Left colon (tissue), 2 donors: ENCODE data around the gene XPO5. TPM values are rescaled to one million over a fixed set of nuclear protein-coding genes. Genes with fewer than 3 reads are reported as not detected.

ENCODE experiments used
- ATAC-seq: fragments of 200-7000 bp; cut with Tn5 transposase; one replicate; pipeline ENCODE4 v1.9.1; 2020; ENCODE audit warnings: mild to moderate bottlenecking, moderate library complexity
- DNase-seq, 2 donors: peaks; one replicate each; pipeline ENCODE4 v3.0.0-alpha.2; 2020
- intact Hi-C, 2 donors: fragments of 100-400 bp; cut with DNase I in 1 of 2; cut with micrococcal nuclease in 1 of 2; formaldehyde crosslinking; loops; one replicate each; pipeline versions ENCODE4 v1.11.2 to v1.14.0; 2022; cut with DNase I, micrococcal nuclease
- long read RNA-seq: library from polyadenylated mRNA; unstranded; transcript quantifications from one replicate; pipeline ENCODE4 v2.0.0, GENCODE V29; 2021
- total RNA-seq, 2 donors: library from RNA; stranded (reverse); fragmentation: NEBNext Ultra II Directional; extraction: Animal tissue kit (Norgen Biotek cat#: 25700); gene quantifications; one replicate each; pipeline ENCODE4 v1.2.1, GENCODE V29; 2021
- donor health status: DM: no; HTN: no; CAD: no.
- donor health status: DM: yes; HTN: yes; CAD: no.

Gene XPO5
- 10 to 100 TPM; 20.0 to 23.2 TPM for total RNA-seq
- long read RNA-seq, full-length matches to known transcripts, result 4 of 14 reads
- long read RNA-seq, partial matches to known transcripts, result 7 of 14 reads
- long read RNA-seq, other reads (novel, unspliced or antisense), result 3 of 14 reads

DNA sequence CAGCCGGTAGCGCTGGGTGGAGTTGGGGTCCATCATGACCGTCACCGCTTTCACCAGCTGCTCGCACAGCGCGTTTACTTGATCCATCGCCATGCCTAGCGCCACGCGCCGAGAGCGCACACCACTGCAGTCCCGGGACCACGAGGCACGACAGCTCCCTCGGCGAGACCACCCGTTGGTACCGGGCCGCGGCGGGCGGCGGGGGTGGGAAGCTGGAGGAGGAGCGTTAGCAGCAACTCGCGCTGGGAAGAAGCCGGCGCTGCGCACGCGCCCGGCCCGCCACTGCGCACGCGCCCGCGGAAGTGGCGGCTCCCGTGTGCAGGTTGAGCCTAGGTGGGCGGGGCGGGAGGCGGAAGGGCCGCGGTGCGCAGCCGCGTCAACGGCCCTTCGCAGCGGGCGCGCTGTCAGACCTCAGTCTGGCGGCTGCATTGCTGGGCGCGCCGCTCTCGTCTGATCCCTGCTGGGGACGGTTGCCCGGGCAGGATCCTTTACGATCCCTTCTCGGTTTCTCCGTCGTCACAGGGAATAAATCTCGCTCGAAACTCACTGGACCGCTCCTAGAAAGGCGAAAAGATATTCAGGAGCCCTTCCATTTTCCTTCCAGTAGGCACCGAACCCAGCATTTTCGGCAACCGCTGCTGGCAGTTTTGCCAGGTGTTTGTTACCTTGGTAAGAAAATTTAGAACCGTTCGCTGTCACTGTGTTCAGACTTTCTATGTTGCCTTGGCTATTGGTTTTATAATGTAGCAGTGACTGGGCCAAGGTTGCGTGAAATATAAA, at the start of gene XPO5, which contains the start of gene POLH:
TSS of gene XPO5 (minus strand) at position 267 of the 780 bp plus-strand sequence. CDS start at position 93, 174 bp downstream.
TSS of gene POLH (plus strand) at position 414 of the 780 bp plus-strand sequence. CDS start 6,135 bp downstream, outside the sequence.
- DNase-seq (peak; percentile 89 to 95), ATAC-seq (peak; percentile 97)
- intact Hi-C loops, result no loop called here

DNA sequence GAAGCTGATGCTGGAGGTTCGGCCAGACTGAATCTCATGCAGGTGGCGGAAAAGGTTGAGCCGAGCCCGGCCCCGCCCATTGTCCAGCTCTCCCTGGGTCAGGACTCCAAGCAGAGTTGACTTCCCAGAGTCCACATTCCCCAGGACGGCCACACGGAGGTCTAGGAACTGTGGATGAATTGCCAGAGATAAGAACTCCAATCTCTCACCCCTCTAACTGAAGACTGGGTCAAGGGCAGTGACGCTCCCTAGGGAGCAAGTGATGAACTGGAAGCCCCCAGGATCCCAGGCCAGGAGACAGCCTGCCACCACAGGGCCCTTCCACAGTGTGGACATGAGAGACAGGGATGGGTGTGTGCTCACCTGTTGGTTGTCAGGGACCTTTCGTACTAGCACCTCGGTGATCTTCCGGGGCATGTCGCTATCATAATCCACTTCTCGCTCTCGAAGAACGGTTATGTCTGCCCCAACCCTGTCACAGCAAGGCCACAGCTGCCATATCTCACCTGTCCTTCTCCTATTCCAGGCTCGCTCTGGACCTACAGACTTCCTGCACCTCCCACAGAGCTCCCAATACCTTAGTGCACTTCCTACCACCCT, 49.7 kb upstream of the XPO5 start:
- intact Hi-C loops, result no loop called here
- ATAC-seq (no peak), DNase-seq (no peak)

DNA sequence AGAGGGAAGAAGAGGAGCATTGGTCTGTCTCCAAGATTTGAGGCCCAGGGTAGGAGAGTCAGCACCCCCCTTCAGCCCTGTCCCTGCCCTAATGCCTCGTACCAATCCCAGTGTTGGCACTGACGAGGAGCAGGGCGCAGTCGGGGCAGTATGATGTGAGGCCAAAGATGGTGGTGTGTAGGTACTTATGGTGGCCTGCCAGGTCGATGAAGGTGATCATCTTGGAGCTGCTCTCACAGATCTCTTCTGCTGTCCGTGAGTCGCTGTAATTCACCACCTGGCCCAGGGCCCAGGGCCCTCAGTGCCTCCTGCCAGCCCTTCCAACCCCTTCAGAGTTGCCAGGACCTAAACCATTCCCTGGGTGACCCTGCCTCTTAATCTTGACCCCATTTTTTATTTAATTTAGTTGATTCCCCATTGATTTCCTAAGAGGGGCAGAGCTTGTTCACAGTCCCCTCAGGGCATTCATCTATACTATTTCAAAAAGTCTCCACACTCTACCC, 49.0 kb upstream of the XPO5 start:
- DNase-seq, result no peak
- no peak for ATAC-seq
- intact Hi-C loops, result no loop called here

DNA sequence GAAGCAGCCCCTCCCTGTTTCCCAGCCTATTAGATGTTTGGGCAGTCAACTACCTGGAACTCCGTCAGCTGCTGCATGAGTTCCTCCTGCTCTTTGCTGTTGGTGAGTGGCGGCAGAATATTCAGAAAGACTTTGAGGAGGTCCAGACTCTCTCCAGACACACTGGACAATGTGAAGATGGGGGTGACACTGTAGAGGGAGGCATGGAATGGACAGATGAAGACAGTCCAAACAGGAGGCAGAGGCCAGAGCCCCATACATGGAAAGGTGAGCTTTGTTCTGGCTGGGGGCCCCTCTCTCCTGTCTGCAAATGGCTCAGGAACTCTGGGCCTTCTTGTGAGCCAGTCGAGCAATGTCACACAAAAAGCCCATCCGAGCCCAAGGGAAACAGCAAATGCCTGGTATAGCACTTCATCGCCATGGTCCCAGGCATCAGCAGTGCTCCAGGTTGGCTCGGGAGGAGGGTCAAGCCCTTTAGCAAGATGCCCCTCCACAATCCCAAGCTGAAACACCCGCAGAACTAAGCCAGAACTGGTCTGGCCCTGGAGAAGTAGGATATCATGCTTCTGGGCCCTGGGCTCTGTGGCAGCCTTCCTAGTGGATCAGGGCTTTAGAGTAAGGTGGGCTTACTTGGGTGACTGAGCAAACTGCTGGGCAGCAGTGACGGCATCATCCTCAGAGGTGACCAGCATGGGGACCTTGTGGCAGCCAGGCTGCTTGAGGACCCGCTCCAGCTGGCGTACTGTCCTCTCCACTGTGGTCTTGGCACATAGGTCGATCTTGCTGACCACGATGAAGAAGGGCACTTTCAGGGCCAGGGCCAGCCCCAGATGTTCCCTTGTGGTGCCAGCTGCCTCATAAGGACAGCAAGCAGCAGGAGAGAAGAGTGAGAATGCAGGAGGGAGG, 48.3 kb upstream of the XPO5 start:
- ATAC-seq (no peak), DNase-seq (no peak)
- intact Hi-C loops, result no loop called here

DNA sequence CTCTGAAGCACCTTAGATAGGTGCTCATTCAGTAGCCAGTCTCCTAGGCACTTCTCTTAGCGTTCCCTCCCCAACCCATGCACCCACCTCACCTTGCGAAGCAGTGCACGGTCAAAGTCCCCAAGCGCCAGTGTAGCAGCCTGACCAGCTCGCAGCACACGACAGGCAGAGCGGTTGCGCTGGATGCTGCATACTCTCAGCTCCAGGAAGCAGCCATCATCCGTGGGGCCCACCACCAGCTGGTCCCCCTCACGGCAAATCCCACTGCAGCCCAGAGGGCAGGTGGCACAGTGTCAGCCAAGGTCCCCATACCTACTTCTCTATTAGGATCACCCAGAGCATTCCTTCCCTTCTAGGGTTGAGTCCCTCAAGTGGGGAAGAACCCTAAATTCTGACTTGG, 46.7 kb upstream of the XPO5 start:
- intact Hi-C loops, result no loop called here
- DNase-seq (no peak), ATAC-seq (no peak)

DNA sequence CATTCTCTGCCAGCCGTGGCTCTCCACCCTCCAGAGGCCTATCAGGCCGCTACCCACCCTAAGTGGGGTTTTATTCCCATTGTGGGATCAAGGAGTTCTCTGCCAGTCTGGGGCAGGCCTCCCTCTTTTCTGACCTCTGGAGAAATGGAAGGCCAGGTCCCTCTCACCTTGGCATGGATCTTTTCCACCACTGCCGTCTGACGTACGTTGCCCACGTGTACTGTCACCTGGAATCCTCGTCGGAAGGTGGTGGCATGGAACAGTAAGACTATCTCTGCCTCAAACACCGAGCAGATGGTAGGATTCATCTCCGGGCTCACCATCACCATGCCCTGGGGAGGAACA, 46.0 kb upstream of the XPO5 start:
- ATAC-seq, result no peak
- no peak for DNase-seq
- intact Hi-C loops, result no loop called here

DNA sequence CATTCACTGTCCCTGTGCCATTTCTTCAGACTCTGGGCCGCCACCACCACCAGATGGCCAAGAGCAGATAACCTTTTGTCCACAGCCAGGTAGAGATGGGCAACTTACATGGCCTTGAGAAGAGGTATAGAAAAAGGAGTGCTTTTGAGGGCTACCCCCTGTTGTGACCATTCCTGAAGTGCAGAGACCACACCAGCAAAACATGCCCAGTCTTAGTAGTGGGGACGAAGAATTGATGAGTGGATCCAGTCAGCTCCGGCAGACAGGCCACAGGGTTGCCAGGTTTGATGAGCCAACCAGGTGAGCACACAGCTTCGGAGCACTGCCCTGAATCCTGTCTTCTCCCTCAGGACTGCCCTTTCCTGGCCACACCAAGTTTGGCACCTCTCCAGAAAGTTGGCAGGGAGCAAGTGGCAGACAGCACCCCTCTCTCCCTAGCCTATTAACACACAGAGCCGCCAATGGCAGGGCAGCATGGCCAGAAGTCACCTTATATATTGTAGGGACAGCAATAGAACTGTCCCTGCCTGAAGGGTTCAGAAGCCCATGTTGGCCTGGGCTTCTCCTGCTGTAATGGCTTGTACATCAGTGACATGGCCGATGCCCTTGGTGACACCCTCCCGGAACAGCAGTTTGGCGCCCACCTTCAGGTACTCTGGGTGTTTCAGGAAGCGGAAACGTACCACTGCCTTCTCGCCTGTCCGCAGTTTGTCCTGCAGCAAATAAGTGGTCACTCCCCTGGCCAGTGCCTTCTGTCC, 45.4 kb upstream of the XPO5 start:
- DNase-seq, result no peak
- peak; percentile 9 for ATAC-seq

DNA sequence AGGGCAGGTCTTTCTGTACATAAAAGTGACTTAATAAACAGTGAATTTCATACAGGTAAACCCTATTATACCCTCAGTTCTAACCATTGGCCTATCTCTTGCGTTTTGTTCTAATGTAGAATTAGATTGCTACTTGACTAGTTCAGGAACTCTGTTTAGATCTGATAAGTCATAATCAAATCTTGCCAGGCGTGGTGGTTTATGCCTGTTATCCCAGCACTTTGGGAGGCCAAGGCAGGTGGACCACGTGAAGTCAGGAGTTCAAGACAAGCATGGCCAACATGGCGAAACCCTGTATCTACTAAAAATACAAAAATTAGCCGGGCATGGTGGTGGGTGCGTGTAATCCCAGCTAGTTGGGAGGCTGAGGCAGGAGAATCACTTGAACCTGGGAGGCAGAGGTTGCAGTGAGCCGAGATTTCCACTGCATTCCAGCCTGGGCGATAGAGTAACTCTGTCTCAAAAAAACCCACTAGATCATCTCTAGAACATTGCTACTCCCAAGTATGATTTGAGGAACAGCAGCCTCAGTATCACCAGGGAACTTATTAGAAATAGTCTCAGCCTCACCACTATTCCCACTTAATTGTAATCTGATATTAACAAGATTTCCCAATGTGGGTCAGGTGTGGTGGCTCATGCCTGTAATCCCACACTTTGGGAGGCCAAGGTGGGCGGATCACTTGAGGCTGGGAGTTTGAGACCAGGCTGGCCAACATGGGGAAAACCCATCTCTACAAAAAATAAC, 41.1 kb upstream of the XPO5 start:
- ATAC-seq, result peak; percentile 7
- intact Hi-C loops, result no loop called here
- no peak for DNase-seq

More for the DNA sequence above, 45.4 kb upstream of the XPO5 start:
- intact Hi-C loops, result no loop called here

DNA sequence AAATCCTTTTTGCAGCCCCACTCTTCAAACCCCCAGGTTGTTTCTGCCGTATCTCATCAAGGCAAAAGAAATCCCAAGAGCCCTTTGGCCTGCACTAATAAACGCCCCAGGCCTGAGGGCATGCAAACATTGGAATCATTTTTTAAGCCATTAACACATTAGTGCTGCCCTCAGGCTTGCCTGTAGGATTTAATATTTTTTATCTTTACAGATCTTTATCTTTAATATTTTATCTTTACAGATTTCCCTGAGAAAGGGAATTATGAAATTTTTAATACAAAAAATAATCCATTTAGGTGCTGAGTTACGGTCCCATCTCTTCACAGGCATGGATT, 38.5 kb upstream of the XPO5 start:
- no peak for ATAC-seq
- intact Hi-C loops, result no loop called here
- no peak for DNase-seq

DNA sequence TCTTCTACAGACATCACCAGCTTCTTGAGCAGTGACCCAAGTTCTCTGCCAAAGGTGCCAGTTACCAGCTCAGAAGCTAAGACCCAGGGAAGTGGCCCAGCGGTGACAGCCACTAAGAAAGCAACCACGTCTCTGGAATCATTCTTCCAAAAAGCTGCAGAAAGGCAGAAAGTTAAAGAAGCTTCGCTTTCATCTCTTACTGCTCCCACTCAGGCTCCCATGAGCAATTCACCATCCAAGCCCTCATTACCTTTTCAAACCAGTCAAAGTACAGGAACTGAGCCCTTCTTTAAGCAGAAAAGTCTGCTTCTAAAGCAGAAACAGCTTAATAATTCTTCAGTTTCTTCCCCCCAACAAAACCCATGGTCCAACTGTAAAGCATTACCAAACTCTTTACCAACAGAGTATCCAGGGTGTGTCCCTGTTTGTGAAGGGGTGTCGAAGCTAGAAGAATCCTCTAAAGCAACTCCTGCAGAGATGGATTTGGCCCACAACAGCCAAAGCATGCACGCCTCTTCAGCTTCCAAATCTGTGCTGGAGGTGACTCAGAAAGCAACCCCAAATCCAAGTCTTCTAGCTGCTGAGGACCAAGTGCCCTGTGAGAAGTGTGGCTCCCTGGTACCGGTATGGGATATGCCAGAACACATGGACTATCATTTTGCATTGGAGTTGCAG, 38.0 kb upstream of the XPO5 start:
- ATAC-seq (peak; percentile 9), DNase-seq (no peak)
- intact Hi-C loops, result no loop called here

DNA sequence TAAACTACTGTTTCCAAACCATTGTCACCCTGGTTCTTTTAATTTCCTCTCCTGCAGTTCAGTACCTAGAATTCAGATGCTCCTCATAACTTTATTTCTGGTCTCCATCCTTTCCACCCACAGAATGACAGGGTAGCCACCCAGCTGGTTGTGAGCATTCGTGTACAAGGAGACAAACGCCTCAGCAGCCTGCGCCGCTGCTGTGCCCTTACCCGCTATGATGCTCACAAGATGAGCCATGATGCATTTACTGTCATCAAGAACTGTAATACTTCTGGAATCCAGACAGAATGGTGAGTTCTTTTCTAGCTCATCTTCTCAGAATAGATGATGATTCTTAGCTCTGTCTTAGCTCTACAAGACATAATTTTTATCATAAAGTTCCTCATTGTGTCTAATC, 34.6 kb upstream of the XPO5 start:
- intact Hi-C loops, result no loop called here
- ATAC-seq (no peak), DNase-seq (no peak)

DNA sequence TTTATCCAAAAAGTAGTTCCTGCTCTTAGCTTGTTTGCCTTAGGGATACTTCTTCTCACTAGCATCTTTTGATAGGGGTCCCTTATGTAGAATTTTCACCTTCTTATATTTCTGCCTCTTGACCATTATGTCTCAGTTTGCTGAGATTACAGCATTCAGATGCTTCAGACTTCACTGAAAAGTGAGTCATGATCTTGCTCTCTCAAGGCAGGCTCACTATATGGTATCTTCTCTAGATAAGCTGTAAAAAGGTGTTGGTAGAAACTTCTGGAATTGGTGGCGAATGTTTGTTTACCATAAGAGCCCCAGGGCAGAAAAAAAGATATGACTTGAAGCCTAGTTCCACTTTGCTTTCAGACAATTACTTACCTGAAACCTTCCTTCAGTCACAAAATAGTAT, 33.6 kb upstream of the XPO5 start:
- intact Hi-C loops, result loop anchor here in 1 of 2 donors (5.0 kb wide), 1 partner anchor 468 kb away; no protein-coding TSS in a partner anchor
- ATAC-seq (no peak), DNase-seq (no peak)

DNA sequence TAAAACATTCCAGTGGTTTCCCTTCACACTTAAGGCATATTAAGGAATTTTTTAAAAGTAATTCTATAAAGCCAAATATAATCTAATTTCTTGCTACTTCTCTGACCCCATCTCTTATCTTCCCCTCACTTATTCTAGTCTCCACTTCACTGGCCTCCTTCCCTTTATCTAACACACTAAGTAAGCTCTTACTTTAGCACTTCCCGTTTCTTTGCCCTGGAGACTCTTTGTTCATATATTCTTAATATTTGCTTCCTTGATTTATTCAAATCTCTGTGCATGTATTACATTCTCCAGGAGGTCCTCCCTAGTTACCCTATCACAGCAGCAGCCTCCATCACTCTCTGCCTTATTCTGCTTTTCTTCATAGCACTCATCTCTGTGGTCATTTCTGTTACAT, 33.0 kb upstream of the XPO5 start:
- DNase-seq, result no peak
- ATAC-seq, result no peak
- intact Hi-C loops, result loop anchor here in 1 of 2 donors (5.0 kb wide), 1 partner anchor 468 kb away; no protein-coding TSS in a partner anchor

DNA sequence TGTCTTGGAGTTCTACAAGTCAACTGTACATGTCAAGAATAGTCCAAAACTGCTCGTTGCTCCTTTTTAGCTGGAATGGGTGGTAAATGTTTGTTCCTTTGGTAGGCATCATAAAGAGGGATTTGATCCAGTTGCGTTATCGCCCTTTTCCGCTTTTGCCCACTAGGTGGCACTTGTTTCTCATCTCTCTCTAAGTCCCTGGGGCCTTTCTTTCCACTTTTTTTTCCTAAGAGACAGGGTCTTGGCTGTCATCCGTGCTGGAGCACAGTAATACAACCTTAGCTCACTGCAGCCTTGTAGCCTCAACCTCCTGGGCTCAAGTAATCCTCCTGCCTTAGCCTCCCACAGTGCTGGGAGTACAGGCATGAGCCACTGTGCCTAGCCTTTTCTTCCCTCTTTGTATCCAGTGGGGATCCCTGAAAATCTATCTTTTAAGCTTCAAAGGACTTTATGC, 32.5 kb upstream of the XPO5 start:
- DNase-seq (peak; percentile 41 to 77), ATAC-seq (peak; percentile 74)
- intact Hi-C loops, result loop anchor here in 1 of 2 donors (5.0 kb wide), 1 partner anchor 469 kb away; no protein-coding TSS in a partner anchor

DNA sequence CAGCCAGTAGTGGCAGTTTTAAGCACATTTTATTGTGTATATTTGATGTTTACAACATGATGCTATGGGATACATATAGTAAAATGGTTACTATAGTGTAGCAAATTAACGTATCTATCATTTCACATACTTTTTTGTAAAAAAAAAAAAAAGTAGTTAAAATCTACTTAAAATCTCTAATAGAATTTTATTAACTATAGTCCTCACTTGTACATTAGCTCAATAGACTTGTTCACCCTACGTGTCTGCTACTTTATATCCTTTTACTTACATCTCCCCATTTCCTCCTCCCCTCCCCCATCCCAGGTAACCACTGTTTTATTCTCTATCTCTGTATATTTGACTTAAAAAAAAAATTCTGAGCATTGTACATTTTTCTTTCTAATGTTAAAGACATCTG, 30.2 kb upstream of the XPO5 start:
- intact Hi-C loops, result loop anchor here in 1 of 2 donors (5.0 kb wide), 1 partner anchor 471 kb away; no protein-coding TSS in a partner anchor
- ATAC-seq (no peak), DNase-seq (no peak)

DNA sequence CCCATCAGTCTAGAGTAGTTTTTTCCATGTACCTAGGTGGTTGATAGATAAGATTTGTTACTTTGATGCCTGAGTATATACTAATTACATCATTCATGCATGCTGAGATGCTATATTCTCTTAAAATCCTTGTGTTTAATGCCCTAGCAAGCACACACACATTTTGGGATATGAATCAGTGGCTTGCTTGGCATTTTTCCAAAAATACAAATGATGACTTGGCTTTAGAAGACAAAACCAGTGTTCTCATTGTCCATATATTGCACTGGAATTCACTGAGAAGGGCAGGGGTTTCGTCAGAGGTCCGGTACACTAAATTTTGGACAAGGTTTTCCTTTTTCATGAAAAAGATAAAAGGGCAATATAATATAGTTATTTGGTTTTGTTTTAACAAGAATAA, 28.3 kb upstream of the XPO5 start:
- DNase-seq (no peak), ATAC-seq (no peak)
- intact Hi-C loops, result no loop called here

DNA sequence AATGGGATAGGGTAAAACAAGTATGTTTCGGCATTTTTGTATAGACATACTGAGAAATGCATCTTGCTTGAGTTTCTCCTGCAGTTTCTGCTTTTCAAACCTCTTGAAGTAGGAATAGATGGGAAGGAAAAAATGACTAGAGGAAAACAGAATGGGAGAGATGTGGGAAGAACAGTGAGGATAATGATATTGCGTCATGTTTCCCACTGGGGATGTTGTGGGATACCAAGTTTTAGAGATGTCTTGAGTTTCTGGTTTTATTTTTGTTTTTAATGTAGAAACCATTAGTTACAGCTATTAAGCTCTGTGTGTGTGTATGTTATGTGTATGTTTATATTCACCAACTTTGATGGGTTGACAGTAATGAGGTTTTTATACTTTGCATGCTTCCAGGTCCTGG, 24.8 kb upstream of the XPO5 start:
- DNase-seq (no peak), ATAC-seq (no peak)
- intact Hi-C loops, result no loop called here
